Measurements from ENCODE around the gene GRB10.

GRB10 gene

DNA sequence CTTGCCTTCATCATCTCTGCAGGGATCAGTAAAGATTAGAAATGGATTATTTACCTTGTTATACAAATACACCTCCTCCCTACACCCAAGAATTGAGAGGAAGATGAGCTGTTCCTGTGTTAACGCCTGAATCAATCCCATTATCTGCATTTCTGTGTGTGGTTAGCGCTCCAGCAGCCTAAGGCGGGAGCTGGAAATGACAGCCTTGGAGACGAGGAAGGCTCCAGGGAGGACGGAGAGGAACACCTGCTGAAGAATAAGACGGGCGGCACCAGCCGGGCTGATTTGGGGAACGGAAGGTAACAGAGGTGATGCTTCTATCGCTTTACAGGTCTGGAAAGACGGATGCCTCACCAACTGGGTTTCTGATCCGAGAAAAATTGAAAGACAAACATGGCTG is 183.3 kb downstream of the GRB10 start:
- Mint-ChIP-seq H3K4me3 (no peak overlapping the region), H3K9me3 (no peaks in the 10 kb centered on the region), H3K36me3 (ENCODE audit: low read depth) (peaks cover 1% of the 10 kb centered on the region), H3K27me3 (ENCODE audit: low read depth) (peaks cover 2% of the 10 kb centered on the region), H3K27ac (no peak overlapping the region), H3K4me1 (ENCODE audit: low read depth) (peaks cover 52% of the 10 kb centered on the region)
- DNase-seq (ENCODE audit: low spot score), result no peak

DNA sequence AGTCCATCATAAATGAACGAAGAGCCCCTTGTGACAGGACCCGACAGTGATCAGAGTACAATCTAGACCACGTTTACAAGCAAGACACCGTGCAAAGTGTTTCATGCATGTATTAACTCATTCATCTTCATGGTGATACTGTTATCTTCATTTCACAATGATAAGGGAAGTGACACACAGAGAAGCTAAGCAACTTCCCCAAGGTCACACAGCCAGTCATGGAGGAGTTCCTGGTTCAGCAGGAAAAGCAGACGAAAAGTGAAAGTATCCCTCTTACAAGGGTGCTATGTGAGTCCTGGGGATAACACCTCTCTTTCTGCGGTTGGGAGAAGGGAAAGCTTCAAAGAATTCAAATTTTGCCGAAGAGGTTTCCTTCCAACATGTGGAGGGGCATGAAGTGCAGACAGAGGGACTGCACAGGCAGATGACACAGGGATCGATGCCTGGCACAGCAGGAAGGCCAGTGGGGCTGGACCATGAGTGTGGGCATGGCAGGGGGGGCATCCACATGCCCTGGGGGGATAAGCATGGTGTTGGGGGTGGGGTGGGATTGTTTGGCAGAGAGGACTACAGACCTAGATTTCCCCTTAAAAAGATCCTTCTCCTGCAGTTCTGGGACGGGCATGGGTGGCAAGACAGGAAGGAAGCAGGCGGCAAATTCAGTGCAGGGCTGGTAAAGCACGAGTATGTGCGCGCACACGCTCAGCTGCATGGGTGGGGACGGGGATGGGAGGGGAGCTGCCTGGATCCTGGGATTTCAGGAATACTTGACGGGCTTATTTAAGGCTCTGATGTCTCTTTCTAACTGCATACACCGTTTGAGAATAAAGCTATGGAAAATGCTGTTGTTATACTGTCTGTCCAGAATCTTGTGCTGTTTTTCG is 184.0 kb downstream of the GRB10 start:
- peaks cover 1% of the 10 kb centered on the region for H3K36me3 Mint-ChIP-seq (ENCODE audit: low read depth)
- DNase-seq (ENCODE audit: low spot score), result no peak
- no peak overlapping the region for H3K4me3 Mint-ChIP-seq
- no peak overlapping the region for H3K27ac Mint-ChIP-seq
- peaks cover 59% of the 10 kb centered on the region for H3K4me1 Mint-ChIP-seq (ENCODE audit: low read depth)
- H3K27me3 Mint-ChIP-seq (ENCODE audit: low read depth), result peaks cover 2% of the 10 kb centered on the region
- H3K9me3 Mint-ChIP-seq, result no peaks in the 10 kb centered on the region

DNA sequence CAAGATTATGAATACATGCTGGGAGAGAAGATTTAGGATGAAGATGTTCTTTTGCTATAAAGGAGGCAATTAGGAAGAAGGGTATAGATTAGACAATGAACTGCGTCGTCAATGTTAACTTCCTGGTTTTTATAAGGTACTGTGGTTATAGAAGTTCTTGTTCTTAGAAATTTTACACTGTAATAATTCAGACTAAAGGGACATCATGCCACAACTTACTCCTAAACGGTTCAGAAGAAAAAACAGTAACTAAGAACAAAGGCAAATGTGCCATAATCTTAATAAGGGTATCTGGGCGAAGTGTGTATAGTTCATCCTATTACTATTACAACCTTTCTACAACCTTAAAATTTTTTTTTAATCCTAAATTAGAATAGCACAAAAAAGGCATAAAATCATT is 186.2 kb downstream of the GRB10 start:
- Mint-ChIP-seq H3K36me3 (ENCODE audit: low read depth) (peaks cover 3% of the 10 kb centered on the region), H3K27ac (peak overlapping the region; percentile 38), H3K4me3 (peak overlapping the region; percentile 13), H3K4me1 (ENCODE audit: low read depth) (peaks cover 66% of the 10 kb centered on the region), H3K27me3 (ENCODE audit: low read depth) (peaks cover 2% of the 10 kb centered on the region), H3K9me3 (no peaks in the 10 kb centered on the region)
- DNase-seq (ENCODE audit: low spot score), result no peak

DNA sequence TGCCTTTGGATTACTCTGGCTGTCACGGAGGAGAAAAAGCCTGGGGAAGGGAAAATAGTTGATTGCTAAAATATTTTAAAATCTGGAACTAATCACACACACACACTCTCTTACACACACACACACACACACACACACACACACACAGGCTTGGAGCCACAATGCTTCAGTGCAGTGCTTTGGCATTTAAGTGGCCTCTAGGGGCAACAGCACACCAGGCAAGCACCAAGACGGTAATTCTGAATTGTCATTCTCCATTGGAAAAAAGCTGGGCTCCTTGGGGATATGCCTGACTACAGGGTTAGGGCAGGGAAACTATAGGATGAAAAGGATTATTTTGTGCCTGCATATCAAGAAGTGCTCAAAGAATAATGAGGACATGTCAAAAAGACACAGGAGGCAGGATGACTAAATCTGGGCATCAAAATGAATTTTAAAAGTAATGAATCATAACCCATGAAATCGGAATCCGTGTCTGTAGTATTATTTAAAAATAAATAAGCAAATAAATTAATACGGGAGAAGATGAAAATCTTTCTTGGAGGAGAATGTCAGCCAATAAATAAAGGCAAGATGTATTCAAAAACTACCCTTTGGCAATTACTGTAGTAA is 187.1 kb downstream of the GRB10 start:
- Mint-ChIP-seq H3K36me3 (ENCODE audit: low read depth) (peaks cover 3% of the 10 kb centered on the region), H3K9me3 (peaks cover 2% of the 10 kb centered on the region), H3K27ac (peak overlapping the region; percentile 93), H3K27me3 (ENCODE audit: low read depth) (peaks cover 2% of the 10 kb centered on the region), H3K4me1 (ENCODE audit: low read depth) (peaks cover 68% of the 10 kb centered on the region), H3K4me3 (peak overlapping the region; percentile 74)
- DNase-seq (ENCODE audit: low spot score), result peak; percentile 17

DNA sequence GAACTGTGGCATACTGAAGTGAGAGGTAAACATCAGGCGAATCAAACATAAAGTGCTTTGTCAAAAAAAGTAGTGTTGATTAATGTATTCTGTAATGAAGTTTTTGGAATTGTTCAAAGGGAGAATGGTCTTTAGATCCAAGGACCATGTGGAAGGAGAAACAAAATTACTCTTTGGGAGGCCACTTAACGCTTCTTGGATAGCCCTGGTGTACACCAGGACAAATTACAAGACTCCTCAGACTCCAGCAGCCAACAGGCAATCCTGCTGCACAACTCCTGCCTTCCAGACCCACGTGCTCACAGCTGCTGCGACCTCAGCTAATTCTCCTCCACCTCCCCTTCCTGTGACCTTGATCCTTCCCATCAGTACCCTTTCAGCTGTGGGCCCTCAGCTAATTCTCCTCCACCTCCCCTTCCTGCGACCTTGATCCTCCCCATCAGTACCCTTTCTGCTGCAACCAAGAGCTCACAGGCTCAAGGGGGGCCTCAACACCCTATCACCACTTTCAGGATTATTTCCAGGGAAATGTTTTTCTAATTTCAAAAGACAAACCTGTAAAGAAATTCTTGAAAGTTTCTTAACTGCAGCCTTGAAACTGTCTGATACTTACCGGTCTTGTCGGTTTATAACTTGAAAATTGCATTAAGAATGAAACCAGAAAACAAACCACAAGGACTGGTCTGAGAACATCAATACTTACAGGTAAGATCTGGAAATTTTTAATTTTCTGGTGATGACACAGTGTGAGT is 187.8 kb downstream of the GRB10 start:
- DNase-seq (ENCODE audit: low spot score), result peak; percentile 17
- peaks cover 3% of the 10 kb centered on the region for H3K36me3 Mint-ChIP-seq (ENCODE audit: low read depth)
- peak overlapping the region; percentile 74 for H3K4me3 Mint-ChIP-seq
- peaks cover 66% of the 10 kb centered on the region for H3K4me1 Mint-ChIP-seq (ENCODE audit: low read depth)
- H3K27me3 Mint-ChIP-seq (ENCODE audit: low read depth), result no peaks in the 10 kb centered on the region
- peaks cover 5% of the 10 kb centered on the region for H3K9me3 Mint-ChIP-seq
- peak overlapping the region; percentile 93 for H3K27ac Mint-ChIP-seq

DNA sequence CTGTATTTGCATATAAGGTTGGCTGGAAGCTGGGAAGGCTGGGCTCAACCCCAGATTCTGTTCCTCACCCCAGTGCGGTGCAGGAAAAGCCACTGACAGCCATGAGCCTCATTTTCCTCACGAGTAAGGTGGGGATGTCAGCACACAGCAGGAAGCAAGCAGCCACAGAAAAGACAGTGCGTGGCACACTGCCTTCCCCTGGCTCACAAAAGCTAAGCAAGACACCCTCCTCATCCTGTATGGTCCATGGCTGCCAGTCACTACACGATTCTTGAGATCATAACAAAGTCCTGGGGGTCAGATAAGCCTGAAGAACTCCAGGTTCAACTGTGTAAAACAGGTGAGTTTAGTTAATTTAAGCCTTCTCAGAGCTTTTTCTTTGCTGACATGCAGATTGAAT is 188.6 kb downstream of the GRB10 start:
- peaks cover 5% of the 10 kb centered on the region for H3K9me3 Mint-ChIP-seq
- H3K27ac Mint-ChIP-seq, result peak overlapping the region; percentile 93
- peaks cover 66% of the 10 kb centered on the region for H3K4me1 Mint-ChIP-seq (ENCODE audit: low read depth)
- H3K36me3 Mint-ChIP-seq (ENCODE audit: low read depth), result peaks cover 3% of the 10 kb centered on the region
- DNase-seq (ENCODE audit: low spot score), result peak; percentile 15
- no peaks in the 10 kb centered on the region for H3K27me3 Mint-ChIP-seq (ENCODE audit: low read depth)
- peak overlapping the region; percentile 74 for H3K4me3 Mint-ChIP-seq

DNA sequence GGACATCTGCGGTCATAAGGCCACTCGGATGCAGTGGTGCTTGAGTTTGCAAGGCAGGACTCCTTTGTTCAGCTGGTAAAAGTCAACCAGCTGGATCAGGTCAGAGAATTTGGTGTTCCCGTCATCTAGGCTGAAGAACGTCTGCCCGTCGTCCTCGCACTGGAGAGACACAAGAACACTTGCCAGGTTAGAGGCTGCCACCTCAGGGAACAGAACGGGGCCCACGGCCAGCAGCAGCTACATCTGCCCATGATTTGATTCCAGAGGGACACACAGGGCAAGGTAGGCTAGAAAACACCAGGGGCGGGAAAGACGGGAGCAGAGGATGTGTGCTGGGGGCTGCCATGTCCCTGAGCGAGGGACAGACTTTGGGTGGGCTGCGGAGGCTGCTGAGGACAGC is 189.8 kb downstream of the GRB10 start:
- Mint-ChIP-seq H3K9me3 (peaks cover 5% of the 10 kb centered on the region), H3K27ac (no peak overlapping the region), H3K4me3 (no peak overlapping the region), H3K36me3 (ENCODE audit: low read depth) (peaks cover 3% of the 10 kb centered on the region), H3K4me1 (ENCODE audit: low read depth) (peaks cover 60% of the 10 kb centered on the region), H3K27me3 (ENCODE audit: low read depth) (no peaks in the 10 kb centered on the region)
- no peak for DNase-seq (ENCODE audit: low spot score)

DNA sequence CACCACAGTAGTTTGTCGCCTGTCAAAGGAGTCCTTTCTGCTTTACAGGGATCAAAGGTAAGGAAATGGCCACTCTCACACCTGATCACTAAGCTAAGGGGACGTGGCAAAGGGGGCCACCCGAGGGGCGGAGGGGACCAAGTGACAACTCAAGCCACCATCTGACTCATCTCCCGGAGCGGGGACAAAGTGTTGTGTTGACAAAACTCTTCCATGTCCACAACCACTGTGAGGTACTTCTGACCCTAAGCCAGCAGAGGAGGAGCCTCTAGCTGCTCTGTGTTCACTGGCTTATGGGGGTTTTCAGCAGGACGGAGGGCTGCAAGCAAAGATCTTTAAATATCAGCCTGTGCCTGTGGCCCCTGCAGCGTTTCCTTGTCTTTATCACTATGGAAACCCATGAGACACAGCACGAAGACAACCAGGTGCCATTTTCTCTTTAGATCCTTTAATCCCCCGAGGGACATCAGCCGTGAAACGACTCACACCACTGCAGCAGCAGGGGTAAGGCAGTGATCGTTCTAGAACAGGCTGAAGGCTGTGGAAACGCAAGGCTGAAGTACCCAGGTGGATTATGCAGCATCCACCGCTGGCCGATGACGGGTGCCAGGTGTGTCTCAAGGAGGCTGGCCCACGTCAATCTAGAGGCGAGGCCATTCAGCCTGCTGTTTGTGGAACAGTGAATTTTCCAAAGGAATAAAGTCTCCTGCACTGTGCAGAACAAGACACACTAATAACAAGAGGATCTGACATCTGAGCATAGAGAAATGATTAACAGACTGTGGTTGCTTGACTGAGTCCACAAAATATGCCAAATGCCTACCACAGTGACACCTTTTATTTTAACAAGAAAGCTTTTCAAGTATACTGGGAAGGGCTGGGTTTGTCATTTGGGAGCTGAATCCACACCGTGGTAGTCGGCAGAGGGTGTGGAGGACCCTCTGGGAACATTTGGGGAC is 190.9 kb downstream of the GRB10 start:
- Mint-ChIP-seq H3K4me1 (ENCODE audit: low read depth) (peaks cover 60% of the 10 kb centered on the region), H3K27me3 (ENCODE audit: low read depth) (no peaks in the 10 kb centered on the region), H3K36me3 (ENCODE audit: low read depth) (peaks cover 3% of the 10 kb centered on the region)

DNA sequence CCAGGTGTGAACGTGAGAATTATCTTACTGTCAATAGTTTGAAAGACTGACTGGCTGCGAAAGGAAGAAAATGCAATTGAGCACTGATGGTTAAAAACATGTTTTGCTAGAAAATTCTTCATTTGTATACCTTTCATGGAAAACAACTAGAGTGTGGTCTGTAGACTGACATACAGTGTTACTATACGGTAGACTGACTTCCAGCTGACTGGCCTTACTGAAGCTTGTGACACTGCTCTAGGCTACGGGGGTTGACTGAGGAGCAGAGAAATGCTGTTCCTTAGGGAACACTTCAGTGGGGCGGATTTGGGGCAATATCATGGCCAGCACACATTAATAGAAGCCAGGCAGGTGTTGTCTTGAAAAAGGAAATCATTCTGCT is 191.6 kb downstream of the GRB10 start:
- Mint-ChIP-seq H3K27me3 (ENCODE audit: low read depth) (no peaks in the 10 kb centered on the region), H3K36me3 (ENCODE audit: low read depth) (peaks cover 3% of the 10 kb centered on the region), H3K9me3 (peaks cover 8% of the 10 kb centered on the region), H3K4me3 (no peak overlapping the region), H3K4me1 (ENCODE audit: low read depth) (peaks cover 53% of the 10 kb centered on the region), H3K27ac (no peak overlapping the region)
- DNase-seq (ENCODE audit: low spot score), result no peak

More for the DNA sequence above, 190.9 kb downstream of the GRB10 start:
- DNase-seq (ENCODE audit: low spot score), result no peak
- Mint-ChIP-seq H3K27ac (no peak overlapping the region), H3K4me3 (no peak overlapping the region), H3K9me3 (peaks cover 8% of the 10 kb centered on the region)

DNA sequence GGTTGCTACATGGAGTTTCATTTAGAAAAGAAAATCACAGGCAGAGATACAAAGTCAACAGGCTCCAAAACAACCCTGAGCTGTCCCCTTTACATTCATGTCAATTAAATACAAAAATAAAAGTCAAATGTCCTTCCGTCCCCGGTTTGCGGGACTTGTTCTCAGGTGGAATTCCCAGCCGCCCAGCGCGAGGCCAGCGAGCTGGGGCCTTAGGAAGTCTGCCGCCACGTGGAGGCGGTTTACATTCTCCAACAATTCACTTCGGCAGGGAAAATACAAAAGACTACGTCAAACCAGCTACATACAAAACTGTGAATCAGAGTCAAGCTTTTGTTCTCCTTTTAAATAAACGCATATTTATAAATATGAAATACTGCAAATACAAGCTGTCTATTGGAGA is 192.2 kb downstream of the GRB10 start:
- no peak overlapping the region for H3K27ac Mint-ChIP-seq
- peaks cover 49% of the 10 kb centered on the region for H3K4me1 Mint-ChIP-seq (ENCODE audit: low read depth)
- H3K4me3 Mint-ChIP-seq, result no peak overlapping the region
- H3K36me3 Mint-ChIP-seq (ENCODE audit: low read depth), result peaks cover 3% of the 10 kb centered on the region
- no peak for DNase-seq (ENCODE audit: low spot score)
- no peaks in the 10 kb centered on the region for H3K27me3 Mint-ChIP-seq (ENCODE audit: low read depth)
- H3K9me3 Mint-ChIP-seq, result peaks cover 8% of the 10 kb centered on the region

DNA sequence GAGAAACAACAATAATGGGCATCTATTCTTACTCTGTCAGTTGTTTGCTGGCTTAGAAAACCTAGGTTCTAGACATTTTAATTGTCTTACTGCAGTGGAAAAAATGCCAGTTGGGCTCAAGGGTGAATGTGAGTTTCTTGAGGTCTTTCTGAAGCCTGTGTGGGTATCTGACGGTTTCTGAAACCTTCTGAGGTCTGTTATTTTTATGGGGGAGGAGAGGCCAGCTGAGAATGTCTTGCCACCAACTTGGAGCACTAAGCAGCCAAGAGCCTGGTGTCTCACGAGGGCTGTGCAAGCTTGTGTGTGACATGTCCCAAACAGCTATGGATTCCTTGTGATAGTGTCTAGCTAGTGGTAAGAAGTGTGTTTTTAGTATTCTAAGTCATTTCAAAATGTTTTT is 193.3 kb downstream of the GRB10 start:
- Mint-ChIP-seq H3K9me3 (peaks cover 8% of the 10 kb centered on the region), H3K36me3 (ENCODE audit: low read depth) (peaks cover 3% of the 10 kb centered on the region), H3K4me3 (no peak overlapping the region), H3K4me1 (ENCODE audit: low read depth) (peaks cover 38% of the 10 kb centered on the region), H3K27ac (no peak overlapping the region), H3K27me3 (ENCODE audit: low read depth) (no peaks in the 10 kb centered on the region)
- no peak for DNase-seq (ENCODE audit: low spot score)

DNA sequence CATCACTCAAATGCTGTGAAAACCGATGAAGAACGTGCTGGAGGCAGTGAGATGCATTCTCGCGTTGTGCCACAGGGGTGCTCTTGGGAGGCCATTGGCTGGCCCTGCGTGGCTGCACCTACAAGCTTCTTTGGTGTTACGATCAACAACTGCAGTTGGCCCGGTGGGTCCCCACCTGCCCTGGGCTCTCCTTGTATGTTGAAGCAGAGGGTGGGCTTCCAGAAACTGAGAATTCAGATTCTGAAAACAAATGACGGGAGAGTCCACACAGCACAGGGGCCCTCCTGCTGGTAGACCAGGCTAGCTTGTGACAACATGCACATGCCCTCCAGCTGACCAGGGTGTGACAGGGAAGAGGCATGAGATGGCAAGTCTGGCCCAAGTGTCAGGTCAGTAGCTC is 193.8 kb downstream of the GRB10 start:
- peaks cover 3% of the 10 kb centered on the region for H3K36me3 Mint-ChIP-seq (ENCODE audit: low read depth)
- H3K4me3 Mint-ChIP-seq, result no peak overlapping the region
- no peaks in the 10 kb centered on the region for H3K27me3 Mint-ChIP-seq (ENCODE audit: low read depth)
- peaks cover 11% of the 10 kb centered on the region for H3K9me3 Mint-ChIP-seq
- no peak overlapping the region for H3K27ac Mint-ChIP-seq
- H3K4me1 Mint-ChIP-seq (ENCODE audit: low read depth), result peaks cover 33% of the 10 kb centered on the region
- DNase-seq (ENCODE audit: low spot score), result no peak

DNA sequence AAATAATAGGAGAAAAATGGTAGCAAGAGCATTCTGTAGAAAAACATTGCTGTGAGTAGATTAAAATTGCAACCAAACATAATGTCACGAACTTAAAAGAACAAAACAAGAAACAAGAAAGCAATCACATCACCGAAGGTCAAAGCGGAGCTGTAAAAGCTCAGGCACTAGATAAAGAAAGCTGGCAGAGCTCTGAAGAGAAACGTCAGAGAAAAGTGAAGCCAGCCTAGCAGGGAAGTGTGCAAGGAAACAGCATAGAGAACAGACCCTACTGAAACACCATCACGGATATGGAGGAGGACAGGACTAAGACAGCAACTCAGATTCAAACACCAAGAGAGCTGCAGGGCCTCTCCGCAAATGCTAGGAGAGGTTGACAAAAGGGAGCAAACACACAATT is 195.0 kb downstream of the GRB10 start:
- Mint-ChIP-seq H3K4me3 (no peak overlapping the region), H3K4me1 (ENCODE audit: low read depth) (peaks cover 29% of the 10 kb centered on the region), H3K36me3 (ENCODE audit: low read depth) (peaks cover 6% of the 10 kb centered on the region), H3K27me3 (ENCODE audit: low read depth) (no peaks in the 10 kb centered on the region), H3K9me3 (peaks cover 23% of the 10 kb centered on the region), H3K27ac (no peak overlapping the region)
- DNase-seq (ENCODE audit: low spot score), result no peak

All from T-helper 2 cell treated with Interferon-gamma antibody and Interleukin-4, amounts not matched to agents 5 μg/mL and 100 μg/mL, for 36 hours (primary cell).